GM23338 (cell line): ENCODE measurements around the gene FRMD1. TPM values are rescaled to one million over a fixed set of nuclear protein-coding genes. Genes with fewer than 3 reads are reported as not detected.

Source experiments
- ATAC-seq: fragments of 200-7000 bp; cut with Tn5 transposase; 3 replicates; pipeline ENCODE4 v1.9.1; 2020
- DNase-seq: peaks from one replicate; pipeline ENCODE4 v3.0.0-alpha.2; 2015; ENCODE audit warnings: low spot score
- H2AFZ ChIP-seq: fragments of 200-600 bp; sonication (generic); 2 replicates; pipeline ENCODE4 v1.8.0; 2016; ENCODE audit warnings: antibody characterized with exemption, mild to moderate bottlenecking, moderate library complexity
- H3F3A ChIP-seq: fragments of 200-600 bp; sonication (generic); replicated peaks from 2 replicates; pipeline ENCODE4 v1.8.0; 2017; ENCODE audit warnings: antibody characterized with exemption, mixed run types, low read depth
- H3K27ac ChIP-seq: fragments of 200-600 bp; sonication (generic); 2 replicates; pipeline ENCODE4 v1.6.1; 2016; ENCODE audit warnings: low read depth
- H3K27me3 ChIP-seq: fragments of 200-600 bp; sonication (generic); 2 replicates; pipeline ENCODE4 v1.8.0; 2016; ENCODE audit warnings: mild to moderate bottlenecking, mixed run types, moderate library complexity; ENCODE audit not compliant: insufficient read depth
- H3K36me3 ChIP-seq: fragments of 200-600 bp; sonication (generic); 2 replicates; pipeline ENCODE4 v1.8.0; 2016; ENCODE audit warnings: mild to moderate bottlenecking; ENCODE audit not compliant: insufficient read depth
- H3K4me1 ChIP-seq: fragments of 200-600 bp; sonication (generic); 2 replicates; pipeline ENCODE4 v1.8.0; 2016; ENCODE audit warnings: mild to moderate bottlenecking, moderate library complexity; ENCODE audit not compliant: insufficient read depth
- H3K4me2 ChIP-seq: fragments of 200-600 bp; sonication (generic); 2 replicates; pipeline ENCODE4 v1.7.1; 2017; ENCODE audit warnings: mixed run types
- H3K4me3 ChIP-seq: fragments of 200-600 bp; sonication (generic); 2 replicates; pipeline ENCODE4 v1.6.1; 2016; ENCODE audit warnings: mixed run types
- H3K79me2 ChIP-seq: fragments of 200-600 bp; sonication (generic); replicated peaks from 2 replicates; pipeline ENCODE4 v1.8.0; 2017; ENCODE audit warnings: mild to moderate bottlenecking; ENCODE audit not compliant: insufficient read depth
- H3K9me2 ChIP-seq: fragments of 200-600 bp; sonication (generic); 2 replicates; pipeline ENCODE4 v1.8.0; 2017; ENCODE audit not compliant: insufficient read depth
- H4K20me1 ChIP-seq: fragments of 200-600 bp; sonication (generic); replicated peaks from 2 replicates; pipeline ENCODE4 v1.8.0; 2017; ENCODE audit warnings: mild to moderate bottlenecking; ENCODE audit not compliant: insufficient read depth
- H3K27ac Mint-ChIP-seq: 2 replicates; pipeline ENCODE4 v1.8.0; 2020; ENCODE audit warnings: inconsistent platforms, mild to moderate bottlenecking, moderate library complexity, mixed read lengths
- H3K27me3 Mint-ChIP-seq: 3 replicates; pipeline ENCODE4 v1.8.0; 2022; ENCODE audit warnings: low read depth, mild to moderate bottlenecking, moderate library complexity, mixed read lengths, inconsistent platforms; ENCODE audit not compliant: insufficient read depth, poor library complexity
- H3K36me3 Mint-ChIP-seq: 3 replicates; pipeline ENCODE4 v1.8.0; 2021; ENCODE audit warnings: low read depth, mild to moderate bottlenecking, inconsistent platforms, moderate library complexity, mixed read lengths
- H3K4me1 Mint-ChIP-seq: 3 replicates; pipeline ENCODE4 v1.8.0; 2020; ENCODE audit warnings: mild to moderate bottlenecking, inconsistent platforms, mixed read lengths
- H3K4me3 Mint-ChIP-seq: 3 replicates; pipeline ENCODE4 v1.8.0; 2021; ENCODE audit warnings: moderate library complexity, mild to moderate bottlenecking, inconsistent platforms, mixed read lengths
- H3K9me3 Mint-ChIP-seq: 3 replicates; pipeline ENCODE4 v1.8.0; 2020; ENCODE audit warnings: moderate library complexity, mild to moderate bottlenecking, inconsistent platforms, mixed read lengths
- CREB1 ChIP-seq: fragments of 250-450 bp; sonication (Bioruptor Pico); IDR thresholded peaks from 2 replicates; pipeline ENCODE4 v1.5.0; 2020; ENCODE audit warnings: low read depth, mild to moderate bottlenecking, moderate library complexity
- CTCF ChIP-seq, 2 experiments: fragments of 200-600 bp in 1 of 2; sonication (generic) in 1 of 2; conservative IDR thresholded peaks; 2 replicates each; pipeline versions ENCODE4 v1.5.1 to v1.6.1; 2016 to 2017; ENCODE audit warnings: antibody characterized with exemption in 2 of 2, low read depth in 2 of 2, mild to moderate bottlenecking in 2 of 2, moderate library complexity in 1 of 2
- ETS1 ChIP-seq: IDR thresholded peaks from 2 replicates; pipeline ENCODE4 v1.6.1; 2016; ENCODE audit warnings: antibody characterized with exemption
- EZH2 ChIP-seq: fragments of 200-600 bp; sonication (generic); IDR thresholded peaks from one replicate; pipeline ENCODE4 v1.8.0; 2017; ENCODE audit warnings: antibody characterized with exemption, mild to moderate bottlenecking, low read depth; ENCODE audit not compliant: unreplicated experiment
- EZH2phosphoT487 ChIP-seq: fragments of 200-600 bp; sonication (generic); IDR thresholded peaks from one replicate; pipeline ENCODE4 v1.8.1; 2018; ENCODE audit warnings: antibody characterized with exemption; ENCODE audit not compliant: unreplicated experiment
- JUNB ChIP-seq: IDR thresholded peaks from one replicate; pipeline ENCODE4 v1.6.1; 2016; ENCODE audit warnings: antibody characterized with exemption; ENCODE audit not compliant: unreplicated experiment
- NANOG ChIP-seq: IDR thresholded peaks from 2 replicates; pipeline ENCODE4 v1.6.1; 2016; ENCODE audit warnings: antibody characterized with exemption, borderline replicate concordance
- POLR2AphosphoS5 ChIP-seq: IDR thresholded peaks from 2 replicates; pipeline ENCODE4 v1.6.1; 2016; ENCODE audit warnings: antibody characterized with exemption, low read depth
- REST ChIP-seq: IDR thresholded peaks from one replicate; pipeline ENCODE4 v1.6.1; 2018; ENCODE audit warnings: antibody characterized with exemption; ENCODE audit not compliant: unreplicated experiment
- STAT1 ChIP-seq: IDR thresholded peaks from one replicate; pipeline ENCODE4 v1.6.1; 2016; ENCODE audit warnings: antibody characterized with exemption; ENCODE audit not compliant: unreplicated experiment
- ZNF114 ChIP-seq: fragments of 250-450 bp; sonication (Bioruptor Pico); IDR thresholded peaks from 2 replicates; pipeline ENCODE4 v1.5.0; 2020; ENCODE audit warnings: mild to moderate bottlenecking, moderate library complexity
- ZNF331 ChIP-seq: fragments of 250-450 bp; sonication (Bioruptor Pico); IDR thresholded peaks from 2 replicates; pipeline ENCODE4 v1.5.0; 2020; ENCODE audit warnings: low read depth, mild to moderate bottlenecking, moderate library complexity
- polyA plus RNA-seq: library from polyadenylated mRNA; unstranded; fragments of >200 nt; fragmentation: Nextera tagmentation; extraction: Ambion mirVana; gene quantifications from 2 replicates; pipeline ENCODE4 v1.2.1, GENCODE V29; 2016
- total RNA-seq: library from RNA; depleted of rRNA; stranded (reverse); fragments of >200 nt; shearing (Covaris generic); gene quantifications from 2 replicates; pipeline ENCODE4 v1.2.3, GENCODE V29; 2014
- TF ChIP-seq, protein P1 (sequence below): fragments of 250-450 bp; sonication (Bioruptor Pico); IDR thresholded peaks from 2 replicates; pipeline ENCODE4 v1.5.0; 2020; ENCODE audit warnings: mild to moderate bottlenecking, moderate library complexity

FRMD1 gene
- total and polyA plus RNA-seq, 2 experiments from 2014 or later: 1.0 to 2.0 TPM

- no peaks in the 10 kb centered on the region for H3K36me3 Mint-ChIP-seq
- H3K27ac Mint-ChIP-seq: no peak overlapping the region
- Histone ChIP-seq H3K9me2 (no peaks in the 10 kb centered on the region), H3K27me3 (no peaks in the 10 kb centered on the region), H3K4me1 (no peaks in the 10 kb centered on the region), H2AFZ (no peak overlapping the region), H3K4me3 (no peak overlapping the region), H3K4me2 (no peak overlapping the region), H3K27ac (no peak overlapping the region), H3K36me3 (no peaks in the 10 kb centered on the region), H3F3A (0 out of 2 replicates have a peak, but pooled peaks cover 3% of the 10 kb centered on the region), H4K20me1 (no peaks in the 10 kb centered on the region), H3K79me2 (no peaks in the 10 kb centered on the region)
- TF ChIP-seq, protein P1, sequence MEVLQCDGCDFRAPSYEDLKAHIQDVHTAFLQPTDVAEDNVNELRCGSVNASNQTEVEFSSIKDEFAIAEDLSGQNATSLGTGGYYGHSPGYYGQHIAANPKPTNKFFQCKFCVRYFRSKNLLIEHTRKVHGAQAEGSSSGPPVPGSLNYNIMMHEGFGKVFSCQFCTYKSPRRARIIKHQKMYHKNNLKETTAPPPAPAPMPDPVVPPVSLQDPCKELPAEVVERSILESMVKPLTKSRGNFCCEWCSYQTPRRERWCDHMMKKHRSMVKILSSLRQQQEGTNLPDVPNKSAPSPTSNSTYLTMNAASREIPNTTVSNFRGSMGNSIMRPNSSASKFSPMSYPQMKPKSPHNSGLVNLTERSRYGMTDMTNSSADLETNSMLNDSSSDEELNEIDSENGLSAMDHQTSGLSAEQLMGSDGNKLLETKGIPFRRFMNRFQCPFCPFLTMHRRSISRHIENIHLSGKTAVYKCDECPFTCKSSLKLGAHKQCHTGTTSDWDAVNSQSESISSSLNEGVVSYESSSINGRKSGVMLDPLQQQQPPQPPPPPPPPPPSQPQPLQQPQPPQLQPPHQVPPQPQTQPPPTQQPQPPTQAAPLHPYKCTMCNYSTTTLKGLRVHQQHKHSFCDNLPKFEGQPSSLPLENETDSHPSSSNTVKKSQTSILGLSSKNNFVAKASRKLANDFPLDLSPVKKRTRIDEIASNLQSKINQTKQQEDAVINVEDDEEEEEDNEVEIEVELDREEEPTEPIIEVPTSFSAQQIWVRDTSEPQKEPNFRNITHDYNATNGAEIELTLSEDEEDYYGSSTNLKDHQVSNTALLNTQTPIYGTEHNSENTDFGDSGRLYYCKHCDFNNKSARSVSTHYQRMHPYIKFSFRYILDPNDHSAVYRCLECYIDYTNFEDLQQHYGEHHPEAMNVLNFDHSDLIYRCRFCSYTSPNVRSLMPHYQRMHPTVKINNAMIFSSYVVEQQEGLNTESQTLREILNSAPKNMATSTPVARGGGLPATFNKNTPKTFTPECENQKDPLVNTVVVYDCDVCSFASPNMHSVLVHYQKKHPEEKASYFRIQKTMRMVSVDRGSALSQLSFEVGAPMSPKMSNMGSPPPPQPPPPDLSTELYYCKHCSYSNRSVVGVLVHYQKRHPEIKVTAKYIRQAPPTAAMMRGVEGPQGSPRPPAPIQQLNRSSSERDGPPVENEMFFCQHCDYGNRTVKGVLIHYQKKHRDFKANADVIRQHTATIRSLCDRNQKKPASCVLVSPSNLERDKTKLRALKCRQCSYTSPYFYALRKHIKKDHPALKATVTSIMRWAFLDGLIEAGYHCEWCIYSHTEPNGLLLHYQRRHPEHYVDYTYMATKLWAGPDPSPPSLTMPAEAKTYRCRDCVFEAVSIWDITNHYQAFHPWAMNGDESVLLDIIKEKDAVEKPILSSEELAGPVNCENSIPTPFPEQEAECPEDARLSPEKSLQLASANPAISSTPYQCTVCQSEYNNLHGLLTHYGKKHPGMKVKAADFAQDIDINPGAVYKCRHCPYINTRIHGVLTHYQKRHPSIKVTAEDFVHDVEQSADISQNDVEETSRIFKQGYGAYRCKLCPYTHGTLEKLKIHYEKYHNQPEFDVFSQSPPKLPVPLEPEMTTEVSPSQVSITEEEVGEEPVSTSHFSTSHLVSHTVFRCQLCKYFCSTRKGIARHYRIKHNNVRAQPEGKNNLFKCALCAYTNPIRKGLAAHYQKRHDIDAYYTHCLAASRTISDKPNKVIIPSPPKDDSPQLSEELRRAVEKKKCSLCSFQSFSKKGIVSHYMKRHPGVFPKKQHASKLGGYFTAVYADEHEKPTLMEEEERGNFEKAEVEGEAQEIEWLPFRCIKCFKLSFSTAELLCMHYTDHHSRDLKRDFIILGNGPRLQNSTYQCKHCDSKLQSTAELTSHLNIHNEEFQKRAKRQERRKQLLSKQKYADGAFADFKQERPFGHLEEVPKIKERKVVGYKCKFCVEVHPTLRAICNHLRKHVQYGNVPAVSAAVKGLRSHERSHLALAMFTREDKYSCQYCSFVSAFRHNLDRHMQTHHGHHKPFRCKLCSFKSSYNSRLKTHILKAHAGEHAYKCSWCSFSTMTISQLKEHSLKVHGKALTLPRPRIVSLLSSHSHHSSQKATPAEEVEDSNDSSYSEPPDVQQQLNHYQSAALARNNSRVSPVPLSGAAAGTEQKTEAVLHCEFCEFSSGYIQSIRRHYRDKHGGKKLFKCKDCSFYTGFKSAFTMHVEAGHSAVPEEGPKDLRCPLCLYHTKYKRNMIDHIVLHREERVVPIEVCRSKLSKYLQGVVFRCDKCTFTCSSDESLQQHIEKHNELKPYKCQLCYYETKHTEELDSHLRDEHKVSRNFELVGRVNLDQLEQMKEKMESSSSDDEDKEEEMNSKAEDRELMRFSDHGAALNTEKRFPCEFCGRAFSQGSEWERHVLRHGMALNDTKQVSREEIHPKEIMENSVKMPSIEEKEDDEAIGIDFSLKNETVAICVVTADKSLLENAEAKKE: no peak
- TF ChIP-seq ZNF331 (CRISPR knock-in tag): no peak
- no peak for TF ChIP-seq STAT1
- TF ChIP-seq EZH2phosphoT487: no peak
- TF ChIP-seq ZNF114: no peak
- no peak for TF ChIP-seq ETS1
- no peak for TF ChIP-seq NANOG
- no peak for TF ChIP-seq JUNB
- no peak for TF ChIP-seq CTCF (conservative IDR thresholded peaks at IDR 0.05; ENCODE audit: low read depth in 2 of 2)
- no peak for TF ChIP-seq POLR2AphosphoS5
- TF ChIP-seq EZH2: no peak
- TF ChIP-seq CREB1 (CRISPR knock-in tag): no peak
- no peak for TF ChIP-seq REST
- no peaks in the 10 kb centered on the region for H3K9me3 Mint-ChIP-seq
- DNase-seq: no peak
- H3K4me3 Mint-ChIP-seq: no peak overlapping the region
- peaks cover 7% of the 10 kb centered on the region for H3K4me1 Mint-ChIP-seq
- H3K27me3 Mint-ChIP-seq: peaks cover 10% of the 10 kb centered on the region
- ATAC-seq: no peak
Observed at GRCh38 chr6:168075216-168075615, 3.8 kb downstream of the FRMD1 start.
